ENCODE measurements around the gene PTPN14.

Gene PTPN14

DNA sequence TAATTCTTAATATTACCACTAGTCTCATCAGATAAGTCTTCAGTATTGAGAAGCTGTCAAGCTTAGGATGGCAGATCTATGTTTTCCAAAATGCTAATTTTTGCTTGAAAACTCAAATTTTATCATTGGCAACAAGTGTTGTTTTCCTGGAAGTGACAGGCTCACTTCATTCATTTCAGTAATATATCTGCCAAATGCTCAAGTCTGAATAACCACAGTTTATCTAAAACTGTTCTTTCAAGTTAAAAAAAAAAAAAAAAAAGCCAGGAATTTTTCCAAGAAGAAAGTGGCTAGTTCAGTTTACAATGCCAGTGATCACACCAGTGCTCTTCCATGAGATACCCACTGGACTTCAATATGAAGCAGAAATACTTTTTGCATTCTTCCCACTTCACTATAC is 249.9 kb downstream of the PTPN14 start:
- DNase-seq (ENCODE audit: low read depth in 2 of 2) = no peak
- TF ChIP-seq, protein P1, sequence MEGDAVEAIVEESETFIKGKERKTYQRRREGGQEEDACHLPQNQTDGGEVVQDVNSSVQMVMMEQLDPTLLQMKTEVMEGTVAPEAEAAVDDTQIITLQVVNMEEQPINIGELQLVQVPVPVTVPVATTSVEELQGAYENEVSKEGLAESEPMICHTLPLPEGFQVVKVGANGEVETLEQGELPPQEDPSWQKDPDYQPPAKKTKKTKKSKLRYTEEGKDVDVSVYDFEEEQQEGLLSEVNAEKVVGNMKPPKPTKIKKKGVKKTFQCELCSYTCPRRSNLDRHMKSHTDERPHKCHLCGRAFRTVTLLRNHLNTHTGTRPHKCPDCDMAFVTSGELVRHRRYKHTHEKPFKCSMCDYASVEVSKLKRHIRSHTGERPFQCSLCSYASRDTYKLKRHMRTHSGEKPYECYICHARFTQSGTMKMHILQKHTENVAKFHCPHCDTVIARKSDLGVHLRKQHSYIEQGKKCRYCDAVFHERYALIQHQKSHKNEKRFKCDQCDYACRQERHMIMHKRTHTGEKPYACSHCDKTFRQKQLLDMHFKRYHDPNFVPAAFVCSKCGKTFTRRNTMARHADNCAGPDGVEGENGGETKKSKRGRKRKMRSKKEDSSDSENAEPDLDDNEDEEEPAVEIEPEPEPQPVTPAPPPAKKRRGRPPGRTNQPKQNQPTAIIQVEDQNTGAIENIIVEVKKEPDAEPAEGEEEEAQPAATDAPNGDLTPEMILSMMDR (IDR thresholded peaks at IDR 0.05; ENCODE audit: low read depth, low read length) = no peak
- no peak overlapping the region for H3K4me3 ChIP-seq (replicated peaks in 1 of 2; ENCODE audit: low read depth in 2 of 2, low read length in 2 of 2)

DNA sequence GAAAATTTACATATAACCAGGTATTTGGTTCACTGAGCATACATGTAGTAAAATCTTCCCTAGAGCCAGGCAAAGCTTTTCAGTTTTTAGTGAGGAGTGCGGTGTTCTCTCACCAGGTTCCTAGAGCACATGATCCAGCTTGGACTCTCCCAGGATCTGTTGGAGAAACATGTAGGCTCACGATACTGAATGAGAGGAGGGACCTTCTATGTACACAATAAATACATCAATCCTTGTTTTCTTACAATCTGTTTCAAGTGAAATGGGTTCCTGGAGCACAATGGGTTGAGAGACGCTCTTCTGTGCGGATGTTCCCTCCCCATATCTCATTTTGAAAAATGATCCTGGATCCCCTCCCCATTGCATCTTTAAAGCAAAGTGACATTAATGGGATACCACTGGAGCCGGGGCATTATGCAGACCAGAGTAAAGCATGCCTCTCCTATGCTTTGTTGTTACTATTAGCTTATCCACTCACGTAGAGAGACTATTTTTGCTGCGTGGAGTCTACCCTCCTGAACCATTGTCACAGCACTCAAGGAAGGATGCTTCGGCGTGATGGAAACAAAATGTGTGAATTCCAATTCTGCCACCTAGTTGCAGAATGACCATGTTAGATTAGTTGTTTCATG is 251.1 kb downstream of the PTPN14 start:
- TF ChIP-seq, protein P1 (IDR thresholded peaks at IDR 0.05; ENCODE audit: low read depth, low read length) = no peak
- DNase-seq (ENCODE audit: low read depth in 2 of 2) = no peak
- H3K4me3 ChIP-seq (replicated peaks in 1 of 2; ENCODE audit: low read depth in 2 of 2, low read length in 2 of 2) = no peak overlapping the region

Measured in cardiac fibroblast (primary cell).